WTC11 (cell line): ENCODE measurements around the gene DAPK1. TPM values are rescaled to one million over a fixed set of nuclear protein-coding genes. Genes with fewer than 3 reads are reported as not detected.

ENCODE experiments used
- ATAC-seq: fragments of 200-7000 bp; cut with Tn5 transposase; 2 replicates; pipeline ENCODE4 v1.10.0; 2021; ENCODE audit warnings: mild to moderate bottlenecking, moderate library complexity
- Bru-seq: library from RNA; stranded (reverse); fragments of 400-500 nt; gene quantifications from one replicate; lab custom pipeline; 2021; lab: Mats Ljungman, UMichigan
- CTCF ChIA-PET: fragments of 300-600 bp; sonication (Branson Sonifier 250); formaldehyde crosslinking; loops from one replicate; lab custom pipeline; 2021; ENCODE audit warnings: antibody characterized with exemption; lab: Charles Lee
- POLR2A ChIA-PET: fragments of 350-600 bp; sonication (Branson Sonifier 250); formaldehyde crosslinking; loops from one replicate; lab custom pipeline; 2021; ENCODE audit warnings: antibody characterized with exemption; lab: Charles Lee
- DNase-seq: peaks from one replicate; pipeline ENCODE4 v3.0.0; 2021; ENCODE audit warnings: low spot score
- H3K27ac Mint-ChIP-seq: 2 replicates; pipeline ENCODE4 v1.8.0; 2021; ENCODE audit warnings: mixed read lengths
- H3K27me3 Mint-ChIP-seq: 2 replicates; pipeline ENCODE4 v1.8.0; 2021; ENCODE audit warnings: low read depth, mild to moderate bottlenecking, moderate library complexity, mixed read lengths
- H3K36me3 Mint-ChIP-seq: 2 replicates; pipeline ENCODE4 v1.8.0; 2021; ENCODE audit warnings: mixed read lengths
- H3K4me1 Mint-ChIP-seq: 2 replicates; pipeline ENCODE4 v1.8.0; 2022; ENCODE audit warnings: mixed read lengths
- H3K4me3 Mint-ChIP-seq: 2 replicates; pipeline ENCODE4 v1.8.0; 2021; ENCODE audit warnings: mild to moderate bottlenecking, moderate library complexity, mixed read lengths
- H3K9me3 Mint-ChIP-seq: 2 replicates; pipeline ENCODE4 v1.8.0; 2021; ENCODE audit warnings: mixed read lengths
- ATF1 ChIP-seq: sonication (generic); formaldehyde crosslinking; IDR thresholded peaks from 2 replicates; pipeline ENCODE4 v1.8.1; 2023; ENCODE audit warnings: mild to moderate bottlenecking, moderate library complexity, missing genetic modification reagents
- ATF3 ChIP-seq: sonication (generic); formaldehyde crosslinking; conservative IDR thresholded peaks from 2 replicates; pipeline ENCODE4 v1.8.1; 2022; ENCODE audit warnings: mild to moderate bottlenecking, missing genetic modification reagents
- ELF4 ChIP-seq: sonication (generic); formaldehyde crosslinking; IDR thresholded peaks from 2 replicates; pipeline ENCODE4 v1.8.1; 2022; ENCODE audit warnings: low read depth, mild to moderate bottlenecking, moderate library complexity, missing genetic modification reagents
- EMX1 ChIP-seq: fragments of 250-450 bp; sonication (Bioruptor Pico); IDR thresholded peaks from 2 replicates; pipeline ENCODE4 v1.8.0; 2021; ENCODE audit warnings: mild to moderate bottlenecking
- GABPB1 ChIP-seq: sonication (generic); formaldehyde crosslinking; IDR thresholded peaks from 2 replicates; pipeline ENCODE4 v1.8.1; 2023; ENCODE audit warnings: mild to moderate bottlenecking, missing genetic modification reagents
- IRF2 ChIP-seq: sonication (generic); formaldehyde crosslinking; IDR thresholded peaks from 2 replicates; pipeline ENCODE4 v1.8.0; 2022; ENCODE audit warnings: low read depth, missing genetic modification reagents, borderline replicate concordance
- KAT7 ChIP-seq: sonication (generic); formaldehyde crosslinking; IDR thresholded peaks from 2 replicates; pipeline ENCODE4 v1.8.1; 2023; ENCODE audit warnings: missing genetic modification reagents, mild to moderate bottlenecking, borderline replicate concordance
- MXD4 ChIP-seq: fragments of 250-450 bp; sonication (Bioruptor Pico); IDR thresholded peaks from 2 replicates; pipeline ENCODE4 v1.8.0; 2021; ENCODE audit warnings: mild to moderate bottlenecking, moderate library complexity, borderline replicate concordance
- MYBL2 ChIP-seq: sonication (generic); formaldehyde crosslinking; IDR thresholded peaks from 2 replicates; pipeline ENCODE4 v1.8.1; 2023; ENCODE audit warnings: mild to moderate bottlenecking, moderate library complexity, missing genetic modification reagents
- NFE2L1 ChIP-seq: sonication (generic); formaldehyde crosslinking; IDR thresholded peaks from 2 replicates; pipeline ENCODE4 v1.8.1; 2023; ENCODE audit warnings: missing genetic modification reagents
- NR1H2 ChIP-seq: sonication (generic); formaldehyde crosslinking; IDR thresholded peaks from 2 replicates; pipeline ENCODE4 v1.9.0; 2021; ENCODE audit warnings: mild to moderate bottlenecking, moderate library complexity, missing genetic modification reagents
- NR2C2 ChIP-seq: sonication (generic); formaldehyde crosslinking; IDR thresholded peaks from 2 replicates; pipeline ENCODE4 v1.8.0; 2022; ENCODE audit warnings: mild to moderate bottlenecking, missing genetic modification reagents
- RELA ChIP-seq: sonication (generic); formaldehyde crosslinking; IDR thresholded peaks from 2 replicates; pipeline ENCODE4 v1.8.1; 2022; ENCODE audit warnings: missing genetic modification reagents, mild to moderate bottlenecking, borderline replicate concordance
- SOX15 ChIP-seq: fragments of 250-450 bp; sonication (Bioruptor Pico); IDR thresholded peaks from 2 replicates; pipeline ENCODE4 v1.9.0; 2021; ENCODE audit warnings: mild to moderate bottlenecking
- TCF7 ChIP-seq: sonication (generic); formaldehyde crosslinking; IDR thresholded peaks from 2 replicates; pipeline ENCODE4 v1.8.0; 2022; ENCODE audit warnings: mild to moderate bottlenecking, low read depth, missing genetic modification reagents, moderate library complexity
- ZNF219 ChIP-seq: sonication (generic); formaldehyde crosslinking; IDR thresholded peaks from 2 replicates; pipeline ENCODE4 v1.8.0; 2023; ENCODE audit warnings: missing genetic modification reagents, mild to moderate bottlenecking, borderline replicate concordance
- ZNF263 ChIP-seq: sonication (generic); formaldehyde crosslinking; IDR thresholded peaks from 2 replicates; pipeline ENCODE4 v1.8.1; 2022; ENCODE audit warnings: low read depth, mild to moderate bottlenecking, moderate library complexity, missing genetic modification reagents
- ZNF396 ChIP-seq: fragments of 250-450 bp; sonication (Bioruptor Pico); IDR thresholded peaks from 2 replicates; pipeline ENCODE4 v1.8.0; 2021; ENCODE audit warnings: mild to moderate bottlenecking, moderate library complexity, borderline replicate concordance
- long read RNA-seq, 3 experiments: library from RNA in 1 of 3; library from capped mRNA in 1 of 3; library from polyadenylated mRNA in 1 of 3; unstranded in 2 of 3; stranded (forward) in 1 of 3; transcript quantifications; one replicate each; pipeline ENCODE4 v2.0.0, GENCODE V29; 2021
- total RNA-seq: library from RNA; stranded (reverse); gene quantifications from 3 replicates; pipeline ENCODE4 v1.2.3, GENCODE V29; 2021
- TF ChIP-seq, protein P1 (sequence below): sonication (generic); formaldehyde crosslinking; IDR thresholded peaks from 2 replicates; pipeline ENCODE4 v1.8.0; 2023; ENCODE audit warnings: missing genetic modification reagents, mild to moderate bottlenecking, borderline replicate concordance
- TF ChIP-seq, protein P2 (sequence below): sonication (generic); formaldehyde crosslinking; IDR thresholded peaks from 2 replicates; pipeline ENCODE4 v1.8.0; 2023; ENCODE audit warnings: mild to moderate bottlenecking, missing genetic modification reagents
- TF ChIP-seq, protein P3 (sequence below): sonication (generic); formaldehyde crosslinking; IDR thresholded peaks from 2 replicates; pipeline ENCODE4 v1.8.1; 2023; ENCODE audit warnings: mild to moderate bottlenecking, missing genetic modification reagents, moderate library complexity
- TF ChIP-seq, protein P4 (sequence below): sonication (generic); formaldehyde crosslinking; IDR thresholded peaks from 2 replicates; pipeline ENCODE4 v1.8.0; 2022; ENCODE audit warnings: mild to moderate bottlenecking, missing genetic modification reagents
- TF ChIP-seq, protein P5 (sequence below): sonication (generic); formaldehyde crosslinking; IDR thresholded peaks from 2 replicates; pipeline ENCODE4 v1.8.1; 2022; ENCODE audit warnings: low read depth, missing genetic modification reagents, borderline replicate concordance
- TF ChIP-seq, protein P6 (sequence below): sonication (generic); formaldehyde crosslinking; IDR thresholded peaks from 2 replicates; pipeline ENCODE4 v1.8.1; 2023; ENCODE audit warnings: mild to moderate bottlenecking, missing genetic modification reagents

The DAPK1 gene
- total RNA-seq (127 to 130 TPM (median 129 TPM) in 3 replicates), Bru-seq, nascent RNA (percentile 90 among the genes with signal in this experiment)
- long read RNA-seq, experiment 1, full-length matches to known transcripts: 261 of 464 reads
- long read RNA-seq, experiment 1, partial matches to known transcripts: 108 of 464 reads
- long read RNA-seq, experiment 1, other reads (novel, unspliced or antisense): 95 of 464 reads
- long read RNA-seq, experiment 2, full-length matches to known transcripts: 5 of 75 reads
- long read RNA-seq, experiment 2, partial matches to known transcripts: 46 of 75 reads
- long read RNA-seq, experiment 2, other reads (novel, unspliced or antisense): 24 of 75 reads
- long read RNA-seq, experiment 3, partial matches to known transcripts: 5 of 8 reads
- long read RNA-seq, experiment 3, other reads (novel, unspliced or antisense): 2 of 8 reads

- ChIA-PET POLR2A (interaction anchor here (0.6 to 2.2 kb wide), 5 partner anchors 18 to 160 kb away, joined by 3 to 19 read pairs (median 3); no protein-coding TSS in a partner anchor), CTCF (interaction anchor here (0.9 to 4.1 kb wide), 12 partner anchors 18 to 186 kb away, joined by 3 to 39 read pairs (median 5); no protein-coding TSS in a partner anchor)
- peak; percentile 84 for ATAC-seq
- TF ChIP-seq IRF2 (CRISPR knock-in tag) (no peak), SOX15 (CRISPR knock-in tag) (no peak), MYBL2 (CRISPR knock-in tag) (0 out of 2 replicates have a peak, but pooled peaks have one; percentile 64), ZNF396 (CRISPR knock-in tag) (no peak), ATF1 (no peak), ELF4 (0 out of 2 replicates have a peak, but pooled peaks have one; percentile 37), TCF7 (CRISPR knock-in tag) (0 out of 2 replicates have a peak, but pooled peaks have one; percentile 48), ZNF219 (CRISPR knock-in tag) (no peak), RELA (CRISPR knock-in tag) (no peak), ATF3 (no peak), NR2C2 (CRISPR knock-in tag) (no peak), GABPB1 (CRISPR knock-in tag) (no peak), KAT7 (CRISPR knock-in tag) (peak; percentile 49), NFE2L1 (peak; percentile 34; the same call in 1 of the 2 replicates), EMX1 (CRISPR knock-in tag) (no peak), NR1H2 (CRISPR knock-in tag) (no peak), ZNF263 (peak; percentile 56; the same call in 1 of the 2 replicates), MXD4 (CRISPR knock-in tag) (no peak)
- TF ChIP-seq, protein P1, sequence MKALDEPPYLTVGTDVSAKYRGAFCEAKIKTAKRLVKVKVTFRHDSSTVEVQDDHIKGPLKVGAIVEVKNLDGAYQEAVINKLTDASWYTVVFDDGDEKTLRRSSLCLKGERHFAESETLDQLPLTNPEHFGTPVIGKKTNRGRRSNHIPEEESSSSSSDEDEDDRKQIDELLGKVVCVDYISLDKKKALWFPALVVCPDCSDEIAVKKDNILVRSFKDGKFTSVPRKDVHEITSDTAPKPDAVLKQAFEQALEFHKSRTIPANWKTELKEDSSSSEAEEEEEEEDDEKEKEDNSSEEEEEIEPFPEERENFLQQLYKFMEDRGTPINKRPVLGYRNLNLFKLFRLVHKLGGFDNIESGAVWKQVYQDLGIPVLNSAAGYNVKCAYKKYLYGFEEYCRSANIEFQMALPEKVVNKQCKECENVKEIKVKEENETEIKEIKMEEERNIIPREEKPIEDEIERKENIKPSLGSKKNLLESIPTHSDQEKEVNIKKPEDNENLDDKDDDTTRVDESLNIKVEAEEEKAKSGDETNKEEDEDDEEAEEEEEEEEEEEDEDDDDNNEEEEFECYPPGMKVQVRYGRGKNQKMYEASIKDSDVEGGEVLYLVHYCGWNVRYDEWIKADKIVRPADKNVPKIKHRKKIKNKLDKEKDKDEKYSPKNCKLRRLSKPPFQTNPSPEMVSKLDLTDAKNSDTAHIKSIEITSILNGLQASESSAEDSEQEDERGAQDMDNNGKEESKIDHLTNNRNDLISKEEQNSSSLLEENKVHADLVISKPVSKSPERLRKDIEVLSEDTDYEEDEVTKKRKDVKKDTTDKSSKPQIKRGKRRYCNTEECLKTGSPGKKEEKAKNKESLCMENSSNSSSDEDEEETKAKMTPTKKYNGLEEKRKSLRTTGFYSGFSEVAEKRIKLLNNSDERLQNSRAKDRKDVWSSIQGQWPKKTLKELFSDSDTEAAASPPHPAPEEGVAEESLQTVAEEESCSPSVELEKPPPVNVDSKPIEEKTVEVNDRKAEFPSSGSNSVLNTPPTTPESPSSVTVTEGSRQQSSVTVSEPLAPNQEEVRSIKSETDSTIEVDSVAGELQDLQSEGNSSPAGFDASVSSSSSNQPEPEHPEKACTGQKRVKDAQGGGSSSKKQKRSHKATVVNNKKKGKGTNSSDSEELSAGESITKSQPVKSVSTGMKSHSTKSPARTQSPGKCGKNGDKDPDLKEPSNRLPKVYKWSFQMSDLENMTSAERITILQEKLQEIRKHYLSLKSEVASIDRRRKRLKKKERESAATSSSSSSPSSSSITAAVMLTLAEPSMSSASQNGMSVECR (CRISPR knock-in tag): 0 out of 2 replicates have a peak, but pooled peaks have one; percentile 35
- TF ChIP-seq, protein P2, sequence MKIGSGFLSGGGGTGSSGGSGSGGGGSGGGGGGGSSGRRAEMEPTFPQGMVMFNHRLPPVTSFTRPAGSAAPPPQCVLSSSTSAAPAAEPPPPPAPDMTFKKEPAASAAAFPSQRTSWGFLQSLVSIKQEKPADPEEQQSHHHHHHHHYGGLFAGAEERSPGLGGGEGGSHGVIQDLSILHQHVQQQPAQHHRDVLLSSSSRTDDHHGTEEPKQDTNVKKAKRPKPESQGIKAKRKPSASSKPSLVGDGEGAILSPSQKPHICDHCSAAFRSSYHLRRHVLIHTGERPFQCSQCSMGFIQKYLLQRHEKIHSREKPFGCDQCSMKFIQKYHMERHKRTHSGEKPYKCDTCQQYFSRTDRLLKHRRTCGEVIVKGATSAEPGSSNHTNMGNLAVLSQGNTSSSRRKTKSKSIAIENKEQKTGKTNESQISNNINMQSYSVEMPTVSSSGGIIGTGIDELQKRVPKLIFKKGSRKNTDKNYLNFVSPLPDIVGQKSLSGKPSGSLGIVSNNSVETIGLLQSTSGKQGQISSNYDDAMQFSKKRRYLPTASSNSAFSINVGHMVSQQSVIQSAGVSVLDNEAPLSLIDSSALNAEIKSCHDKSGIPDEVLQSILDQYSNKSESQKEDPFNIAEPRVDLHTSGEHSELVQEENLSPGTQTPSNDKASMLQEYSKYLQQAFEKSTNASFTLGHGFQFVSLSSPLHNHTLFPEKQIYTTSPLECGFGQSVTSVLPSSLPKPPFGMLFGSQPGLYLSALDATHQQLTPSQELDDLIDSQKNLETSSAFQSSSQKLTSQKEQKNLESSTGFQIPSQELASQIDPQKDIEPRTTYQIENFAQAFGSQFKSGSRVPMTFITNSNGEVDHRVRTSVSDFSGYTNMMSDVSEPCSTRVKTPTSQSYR (CRISPR knock-in tag): no peak
- TF ChIP-seq, protein P3, sequence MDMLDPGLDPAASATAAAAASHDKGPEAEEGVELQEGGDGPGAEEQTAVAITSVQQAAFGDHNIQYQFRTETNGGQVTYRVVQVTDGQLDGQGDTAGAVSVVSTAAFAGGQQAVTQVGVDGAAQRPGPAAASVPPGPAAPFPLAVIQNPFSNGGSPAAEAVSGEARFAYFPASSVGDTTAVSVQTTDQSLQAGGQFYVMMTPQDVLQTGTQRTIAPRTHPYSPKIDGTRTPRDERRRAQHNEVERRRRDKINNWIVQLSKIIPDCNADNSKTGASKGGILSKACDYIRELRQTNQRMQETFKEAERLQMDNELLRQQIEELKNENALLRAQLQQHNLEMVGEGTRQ (CRISPR knock-in tag): 0 out of 2 replicates have a peak, but pooled peaks have one; percentile 25
- TF ChIP-seq, protein P4, sequence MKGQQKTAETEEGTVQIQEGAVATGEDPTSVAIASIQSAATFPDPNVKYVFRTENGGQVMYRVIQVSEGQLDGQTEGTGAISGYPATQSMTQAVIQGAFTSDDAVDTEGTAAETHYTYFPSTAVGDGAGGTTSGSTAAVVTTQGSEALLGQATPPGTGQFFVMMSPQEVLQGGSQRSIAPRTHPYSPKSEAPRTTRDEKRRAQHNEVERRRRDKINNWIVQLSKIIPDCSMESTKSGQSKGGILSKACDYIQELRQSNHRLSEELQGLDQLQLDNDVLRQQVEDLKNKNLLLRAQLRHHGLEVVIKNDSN (CRISPR knock-in tag): no peak; the same call in 1 of the 2 replicates
- TF ChIP-seq, protein P5, sequence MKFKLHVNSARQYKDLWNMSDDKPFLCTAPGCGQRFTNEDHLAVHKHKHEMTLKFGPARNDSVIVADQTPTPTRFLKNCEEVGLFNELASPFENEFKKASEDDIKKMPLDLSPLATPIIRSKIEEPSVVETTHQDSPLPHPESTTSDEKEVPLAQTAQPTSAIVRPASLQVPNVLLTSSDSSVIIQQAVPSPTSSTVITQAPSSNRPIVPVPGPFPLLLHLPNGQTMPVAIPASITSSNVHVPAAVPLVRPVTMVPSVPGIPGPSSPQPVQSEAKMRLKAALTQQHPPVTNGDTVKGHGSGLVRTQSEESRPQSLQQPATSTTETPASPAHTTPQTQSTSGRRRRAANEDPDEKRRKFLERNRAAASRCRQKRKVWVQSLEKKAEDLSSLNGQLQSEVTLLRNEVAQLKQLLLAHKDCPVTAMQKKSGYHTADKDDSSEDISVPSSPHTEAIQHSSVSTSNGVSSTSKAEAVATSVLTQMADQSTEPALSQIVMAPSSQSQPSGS (CRISPR knock-in tag): no peak
- TF ChIP-seq, protein P6, sequence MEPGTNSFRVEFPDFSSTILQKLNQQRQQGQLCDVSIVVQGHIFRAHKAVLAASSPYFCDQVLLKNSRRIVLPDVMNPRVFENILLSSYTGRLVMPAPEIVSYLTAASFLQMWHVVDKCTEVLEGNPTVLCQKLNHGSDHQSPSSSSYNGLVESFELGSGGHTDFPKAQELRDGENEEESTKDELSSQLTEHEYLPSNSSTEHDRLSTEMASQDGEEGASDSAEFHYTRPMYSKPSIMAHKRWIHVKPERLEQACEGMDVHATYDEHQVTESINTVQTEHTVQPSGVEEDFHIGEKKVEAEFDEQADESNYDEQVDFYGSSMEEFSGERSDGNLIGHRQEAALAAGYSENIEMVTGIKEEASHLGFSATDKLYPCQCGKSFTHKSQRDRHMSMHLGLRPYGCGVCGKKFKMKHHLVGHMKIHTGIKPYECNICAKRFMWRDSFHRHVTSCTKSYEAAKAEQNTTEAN (CRISPR knock-in tag): peak; percentile 30; the same call in 1 of the 2 replicates
Measured at GRCh38 chr9:87497604-87498045, at the start of gene DAPK1. Gene DAPK1, plus strand, starts transcription at chr9:87497867. Its CDS starts 1,211 bp downstream, at chr9:87499078.

More at GRCh38 chr9:87497604-87498045, at the start of gene DAPK1:
- Mint-ChIP-seq H3K9me3 (no peaks in the 10 kb centered on the region), H3K27me3 (peaks cover 3% of the 10 kb centered on the region; the same call in 1 of the 2 replicates), H3K4me1 (peaks cover 39% of the 10 kb centered on the region), H3K27ac (peak within 1 kb of the TSS; percentile 69; the same call in 1 of the 2 replicates), H3K4me3 (peak within 1 kb of the TSS; percentile 92), H3K36me3 (peaks cover 11% of the 10 kb centered on the region)
- DNase-seq: peak; percentile 79
